SK-N-SH (cell line): ENCODE data around the gene TP73. TPM values are rescaled to one million over a fixed set of nuclear protein-coding genes. Genes with fewer than 3 reads are reported as not detected.

ENCODE experiments used
- CTCF ChIA-PET: fragments of 300-600, 350-600 bp; formaldehyde crosslinking; extraction: SDS; loops from one replicate; lab custom pipeline; 2021; lab: Yijun Ruan, JAX
- POLR2A ChIA-PET: fragments of 350-600 bp; sonication (Branson Sonifier 250); formaldehyde crosslinking; extraction: SDS; loops from one replicate; lab custom pipeline; 2020; ENCODE audit warnings: antibody characterized with exemption, inconsistent platforms; lab: Yijun Ruan, JAX
- DNase-seq: peaks from one replicate; pipeline ENCODE4 v3.0.0; 2012
- H2AFZ ChIP-seq: fragments of 200-600 bp; sonication (generic); 2 replicates; pipeline ENCODE4 v1.8.1; 2016; ENCODE audit warnings: antibody characterized with exemption, mild to moderate bottlenecking, low read depth
- H3F3A ChIP-seq: fragments of 200-600 bp; sonication (generic); replicated peaks from 2 replicates; pipeline ENCODE3; 2016; ENCODE audit warnings: antibody characterized with exemption, mild to moderate bottlenecking; ENCODE audit not compliant: insufficient read depth
- H3K27ac ChIP-seq, 2 experiments: fragments of 200-500 bp in 1 of 2; fragments of 200-600 bp in 1 of 2; sonication (Bioruptor generic) in 1 of 2; sonication (generic), shearing (Covaris generic) in 1 of 2; 2 replicates each; pipeline versions ENCODE4 v1.5.1 to v1.6.1; 2014 to 2016; ENCODE audit warnings: low read depth in 2 of 2, inconsistent platforms in 1 of 2, low read length in 1 of 2, mild to moderate bottlenecking in 1 of 2, mixed read lengths in 1 of 2
- H3K27me3 ChIP-seq: fragments of 200-600 bp; sonication (generic), shearing (Covaris generic); 2 replicates; pipeline ENCODE4 v1.6.1; 2016; ENCODE audit warnings: mixed run types; ENCODE audit not compliant: insufficient read depth
- H3K36me3 ChIP-seq, 2 experiments: fragments of 200-500 bp in 1 of 2; fragments of 200-600 bp in 1 of 2; sonication (Bioruptor generic) in 1 of 2; sonication (generic) in 1 of 2; replicated peaks in 1 of 2; 2 replicates each; pipeline versions ENCODE3 to v1.5.1; 2014 to 2016; ENCODE audit warnings: low read length in 1 of 2, mild to moderate bottlenecking in 1 of 2; ENCODE audit not compliant: insufficient read depth in 2 of 2, control insufficient read depth in 1 of 2
- H3K4me1 ChIP-seq, 2 experiments: fragments of 200-500 bp in 1 of 2; fragments of 200-600 bp in 1 of 2; sonication (Bioruptor generic) in 1 of 2; sonication (generic), shearing (Covaris generic) in 1 of 2; 2 replicates each; pipeline versions ENCODE4 v1.5.1 to v1.6.1; 2014 to 2016; ENCODE audit warnings: low read depth in 1 of 2, low read length in 1 of 2, mixed run types in 1 of 2; ENCODE audit not compliant: insufficient read depth in 2 of 2, control insufficient read depth in 1 of 2
- H3K4me2 ChIP-seq: fragments of 200-600 bp; sonication (generic), shearing (Covaris generic); 2 replicates; pipeline ENCODE4 v1.6.1; 2017; ENCODE audit warnings: mixed run types
- H3K4me3 ChIP-seq, 2 experiments: fragments of 200-500 bp in 1 of 2; fragments of 200-600 bp in 1 of 2; sonication (Bioruptor generic) in 1 of 2; sonication (generic), shearing (Covaris generic) in 1 of 2; 2 replicates each; pipeline versions ENCODE4 v1.5.1 to v1.8.1; 2014 to 2016; ENCODE audit warnings: low read depth in 2 of 2, inconsistent platforms in 1 of 2, low read length in 1 of 2, mild to moderate bottlenecking in 1 of 2, mixed read lengths in 1 of 2, moderate library complexity in 1 of 2
- H3K79me2 ChIP-seq: fragments of 200-600 bp; sonication (generic); 2 replicates; pipeline ENCODE4 v1.8.1; 2017; ENCODE audit warnings: mild to moderate bottlenecking; ENCODE audit not compliant: insufficient read depth
- H3K9ac ChIP-seq: fragments of 200-600 bp; sonication (generic); 2 replicates; pipeline ENCODE4 v1.6.1; 2017; ENCODE audit warnings: mixed run types
- H3K9me2 ChIP-seq: fragments of 200-600 bp; sonication (generic); 2 replicates; pipeline ENCODE4 v1.6.1; 2017; ENCODE audit warnings: mixed run types
- H3K9me3 ChIP-seq: fragments of 200-600 bp; sonication (generic); 2 replicates; pipeline ENCODE4 v1.6.1; 2017; ENCODE audit warnings: mixed run types, mild to moderate bottlenecking, moderate library complexity
- H4K20me1 ChIP-seq: fragments of 200-600 bp; sonication (generic); 2 replicates; pipeline ENCODE4 v1.6.1; 2017; ENCODE audit warnings: mild to moderate bottlenecking, mixed run types; ENCODE audit not compliant: insufficient read depth
- CHD2 ChIP-seq: fragments of 150-350 bp; IDR thresholded peaks from 2 replicates; pipeline ENCODE4 v1.6.1; 2018; ENCODE audit warnings: low read length; ENCODE audit not compliant: partially characterized antibody
- EZH2phosphoT487 ChIP-seq: fragments of 200-600 bp; sonication (generic); IDR thresholded peaks from 2 replicates; pipeline ENCODE4 v1.6.1; 2017; ENCODE audit warnings: low read depth, mixed run types, mild to moderate bottlenecking, antibody characterized with exemption, moderate library complexity, borderline replicate concordance
- FOSL2 ChIP-seq: IDR thresholded peaks from 2 replicates; pipeline ENCODE4 v1.4.0; 2012; ENCODE audit warnings: low read depth, mild to moderate bottlenecking, moderate library complexity, borderline replicate concordance
- FOXM1 ChIP-seq: IDR thresholded peaks from 2 replicates; pipeline ENCODE4 v1.4.0; 2012; ENCODE audit warnings: low read depth, mild to moderate bottlenecking
- NFIC ChIP-seq: IDR thresholded peaks from 2 replicates; pipeline ENCODE4 v1.4.0; 2012; ENCODE audit warnings: borderline replicate concordance
- RFX5 ChIP-seq: IDR thresholded peaks from 2 replicates; pipeline ENCODE4 v1.6.1; 2012; ENCODE audit warnings: mild to moderate bottlenecking, improper control_type of control experiment, low read length
- YY1 ChIP-seq: IDR thresholded peaks from 2 replicates; pipeline ENCODE4 v1.4.0; 2012; ENCODE audit warnings: low read depth, mild to moderate bottlenecking
- WGBS: methylation state at CpG from one replicate; pipeline ENCODE4 v1.1.6; 2017; ENCODE audit warnings: low lambda C conversion rate; 5-methylcytosine and 5-hydroxymethylcytosine counted together
- polyA plus RNA-seq, 3 experiments: library from polyadenylated mRNA; depleted of rRNA; stranded (reverse); fragments of >200 nt; gene quantifications; 2 replicates each; pipeline ENCODE4 v1.2.3, GENCODE V29; 2012
- TF ChIP-seq, protein P1 (sequence below): IDR thresholded peaks from 2 replicates; pipeline ENCODE4 v1.6.1; 2012; ENCODE audit warnings: mild to moderate bottlenecking, low read depth, low read length, moderate library complexity
- TF ChIP-seq, protein P2 (sequence below): fragments of 150-350 bp; IDR thresholded peaks from 2 replicates; pipeline ENCODE4 v1.6.1; 2017; ENCODE audit warnings: antibody characterized with exemption, low read length, low read depth, borderline replicate concordance
- TF ChIP-seq, protein P3 (sequence below): fragments of 200-600 bp; sonication (generic); IDR thresholded peaks from 2 replicates; pipeline ENCODE4 v1.6.1; 2017; ENCODE audit warnings: antibody characterized with exemption, mild to moderate bottlenecking, moderate library complexity

TP73 gene
- polyA plus RNA-seq, 1 of the 3 experiments (the other 2 are of a cell fraction) = 0.64 TPM

DNA sequence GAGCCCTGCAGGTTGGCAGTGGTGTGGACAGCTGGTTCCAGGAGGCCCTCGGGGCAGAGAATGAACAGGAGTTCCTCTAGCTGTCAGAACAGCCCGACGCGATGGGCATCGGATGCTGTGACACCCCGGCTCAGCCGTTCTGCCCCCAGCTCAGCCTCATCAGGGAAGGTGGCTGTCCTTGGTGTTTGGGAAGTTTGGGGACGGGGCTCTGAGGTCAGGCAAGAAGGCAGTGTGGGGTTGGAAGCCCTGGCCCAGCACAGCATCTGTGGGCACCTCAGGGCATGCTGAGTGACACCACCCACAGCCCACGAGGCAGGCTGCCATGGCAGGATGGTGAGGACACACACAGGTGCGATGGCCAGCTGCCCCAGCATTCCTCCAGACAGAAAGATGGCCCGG, 59.1 kb downstream of the TP73 start:
- Histone ChIP-seq H3K36me3 (no peaks in the 10 kb centered on the region), H3K27me3 (no peaks in the 10 kb centered on the region), H3K27ac (peak overlapping the region in 1 of 2 experiments; percentile 78; a peak in 2 of 4 replicates), H3K4me3 (no peak overlapping the region), H4K20me1 (no peaks in the 10 kb centered on the region), H3K9me3 (no peaks in the 10 kb centered on the region), H3K4me2 (no peak overlapping the region), H2AFZ (no peak overlapping the region), H3F3A (no peaks in the 10 kb centered on the region), H3K9ac (no peak overlapping the region), H3K79me2 (no peaks in the 10 kb centered on the region), H3K9me2 (no peaks in the 10 kb centered on the region), H3K4me1 (peaks cover 0 to 75% of the 10 kb centered on the region in 2 experiments; a peak in 1 of 4 replicates)
- no peak for DNase-seq
- TF ChIP-seq, protein P1, sequence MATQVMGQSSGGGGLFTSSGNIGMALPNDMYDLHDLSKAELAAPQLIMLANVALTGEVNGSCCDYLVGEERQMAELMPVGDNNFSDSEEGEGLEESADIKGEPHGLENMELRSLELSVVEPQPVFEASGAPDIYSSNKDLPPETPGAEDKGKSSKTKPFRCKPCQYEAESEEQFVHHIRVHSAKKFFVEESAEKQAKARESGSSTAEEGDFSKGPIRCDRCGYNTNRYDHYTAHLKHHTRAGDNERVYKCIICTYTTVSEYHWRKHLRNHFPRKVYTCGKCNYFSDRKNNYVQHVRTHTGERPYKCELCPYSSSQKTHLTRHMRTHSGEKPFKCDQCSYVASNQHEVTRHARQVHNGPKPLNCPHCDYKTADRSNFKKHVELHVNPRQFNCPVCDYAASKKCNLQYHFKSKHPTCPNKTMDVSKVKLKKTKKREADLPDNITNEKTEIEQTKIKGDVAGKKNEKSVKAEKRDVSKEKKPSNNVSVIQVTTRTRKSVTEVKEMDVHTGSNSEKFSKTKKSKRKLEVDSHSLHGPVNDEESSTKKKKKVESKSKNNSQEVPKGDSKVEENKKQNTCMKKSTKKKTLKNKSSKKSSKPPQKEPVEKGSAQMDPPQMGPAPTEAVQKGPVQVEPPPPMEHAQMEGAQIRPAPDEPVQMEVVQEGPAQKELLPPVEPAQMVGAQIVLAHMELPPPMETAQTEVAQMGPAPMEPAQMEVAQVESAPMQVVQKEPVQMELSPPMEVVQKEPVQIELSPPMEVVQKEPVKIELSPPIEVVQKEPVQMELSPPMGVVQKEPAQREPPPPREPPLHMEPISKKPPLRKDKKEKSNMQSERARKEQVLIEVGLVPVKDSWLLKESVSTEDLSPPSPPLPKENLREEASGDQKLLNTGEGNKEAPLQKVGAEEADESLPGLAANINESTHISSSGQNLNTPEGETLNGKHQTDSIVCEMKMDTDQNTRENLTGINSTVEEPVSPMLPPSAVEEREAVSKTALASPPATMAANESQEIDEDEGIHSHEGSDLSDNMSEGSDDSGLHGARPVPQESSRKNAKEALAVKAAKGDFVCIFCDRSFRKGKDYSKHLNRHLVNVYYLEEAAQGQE = no peak
- TF ChIP-seq YY1 = no peak
- no peak for TF ChIP-seq CHD2
- TF ChIP-seq, protein P2, sequence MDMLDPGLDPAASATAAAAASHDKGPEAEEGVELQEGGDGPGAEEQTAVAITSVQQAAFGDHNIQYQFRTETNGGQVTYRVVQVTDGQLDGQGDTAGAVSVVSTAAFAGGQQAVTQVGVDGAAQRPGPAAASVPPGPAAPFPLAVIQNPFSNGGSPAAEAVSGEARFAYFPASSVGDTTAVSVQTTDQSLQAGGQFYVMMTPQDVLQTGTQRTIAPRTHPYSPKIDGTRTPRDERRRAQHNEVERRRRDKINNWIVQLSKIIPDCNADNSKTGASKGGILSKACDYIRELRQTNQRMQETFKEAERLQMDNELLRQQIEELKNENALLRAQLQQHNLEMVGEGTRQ = no peak
- TF ChIP-seq RFX5 = no peak
- no peak for TF ChIP-seq FOSL2
- TF ChIP-seq, protein P3, sequence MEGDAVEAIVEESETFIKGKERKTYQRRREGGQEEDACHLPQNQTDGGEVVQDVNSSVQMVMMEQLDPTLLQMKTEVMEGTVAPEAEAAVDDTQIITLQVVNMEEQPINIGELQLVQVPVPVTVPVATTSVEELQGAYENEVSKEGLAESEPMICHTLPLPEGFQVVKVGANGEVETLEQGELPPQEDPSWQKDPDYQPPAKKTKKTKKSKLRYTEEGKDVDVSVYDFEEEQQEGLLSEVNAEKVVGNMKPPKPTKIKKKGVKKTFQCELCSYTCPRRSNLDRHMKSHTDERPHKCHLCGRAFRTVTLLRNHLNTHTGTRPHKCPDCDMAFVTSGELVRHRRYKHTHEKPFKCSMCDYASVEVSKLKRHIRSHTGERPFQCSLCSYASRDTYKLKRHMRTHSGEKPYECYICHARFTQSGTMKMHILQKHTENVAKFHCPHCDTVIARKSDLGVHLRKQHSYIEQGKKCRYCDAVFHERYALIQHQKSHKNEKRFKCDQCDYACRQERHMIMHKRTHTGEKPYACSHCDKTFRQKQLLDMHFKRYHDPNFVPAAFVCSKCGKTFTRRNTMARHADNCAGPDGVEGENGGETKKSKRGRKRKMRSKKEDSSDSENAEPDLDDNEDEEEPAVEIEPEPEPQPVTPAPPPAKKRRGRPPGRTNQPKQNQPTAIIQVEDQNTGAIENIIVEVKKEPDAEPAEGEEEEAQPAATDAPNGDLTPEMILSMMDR = no peak
- TF ChIP-seq NFIC = no peak
- TF ChIP-seq EZH2phosphoT487 = no peak
- no peak for TF ChIP-seq FOXM1
- POLR2A ChIA-PET = interaction anchor here (0.6 to 1.5 kb wide), 2 partner anchors 8 to 12 kb away, joined by 3 to 4 read pairs; no protein-coding TSS in a partner anchor
- WGBS = 0% methylated on average over 1 of the region's 11 CpGs
- CTCF ChIA-PET = interaction anchor here (0.6 to 16.2 kb wide), 5 partner anchors 10 to 258 kb away, joined by 3 to 369 read pairs (median 7); no protein-coding TSS in a partner anchor
